OCI-LY7 (cell line): Measurements from ENCODE around the gene INSC. TPM values are rescaled to one million over a fixed set of nuclear protein-coding genes. Genes with fewer than 3 reads are reported as not detected.

Experiments used
- BruUV-seq: library from RNA; stranded (reverse); fragments of 400-500 nt; replicated peaks from 2 replicates; lab custom pipeline; 2021; lab: Mats Ljungman, UMichigan
- CTCF ChIA-PET: fragments of 300-600 bp; sonication (Branson Sonifier 250); formaldehyde crosslinking; loops from one replicate; lab custom pipeline; 2022; ENCODE audit warnings: antibody characterized with exemption; ENCODE audit not compliant: unreplicated experiment; lab: Charles Lee
- POLR2A ChIA-PET: fragments of 300-600 bp; sonication (Branson Sonifier 250); formaldehyde crosslinking; loops from one replicate; lab custom pipeline; 2022; ENCODE audit warnings: antibody characterized with exemption; lab: Charles Lee
- DNase-seq: peaks from one replicate; pipeline ENCODE4 v3.0.0-alpha.2; 2015; ENCODE audit warnings: low spot score
- H2AFZ ChIP-seq: fragments of 200-600 bp; sonication (generic), shearing (Covaris generic); 2 replicates; pipeline ENCODE4 v1.6.1; 2014; ENCODE audit warnings: mild to moderate bottlenecking, antibody characterized with exemption, low read length, moderate library complexity
- H3K27ac ChIP-seq: fragments of 200-600 bp; sonication (generic); 2 replicates; pipeline ENCODE4 v1.5.1; 2014; ENCODE audit warnings: mixed run types, low read depth, mild to moderate bottlenecking, moderate library complexity, low read length, inconsistent platforms; ENCODE audit not compliant: poor library complexity, severe bottlenecking
- H3K36me3 ChIP-seq: fragments of 200-600 bp; sonication (generic); 2 replicates; pipeline ENCODE4 v1.6.1; 2014; ENCODE audit warnings: mild to moderate bottlenecking, antibody characterized with exemption, low read length, moderate library complexity, mixed read lengths; ENCODE audit not compliant: insufficient read depth
- H3K4me1 ChIP-seq: fragments of 200-600 bp; sonication (generic); 2 replicates; pipeline ENCODE4 v1.5.1; 2014; ENCODE audit warnings: mild to moderate bottlenecking, low read length; ENCODE audit not compliant: insufficient read depth, poor library complexity, severe bottlenecking
- H3K4me2 ChIP-seq: fragments of 200-600 bp; sonication (generic); 2 replicates; pipeline ENCODE4 v1.6.1; 2014; ENCODE audit warnings: mild to moderate bottlenecking, low read length
- H3K4me3 ChIP-seq: fragments of 200-600 bp; sonication (generic); 2 replicates; pipeline ENCODE4 v1.5.1; 2014; ENCODE audit warnings: mild to moderate bottlenecking, low read depth, low read length; ENCODE audit not compliant: poor library complexity, severe bottlenecking
- H3K79me2 ChIP-seq: fragments of 200-600 bp; sonication (generic); 2 replicates; pipeline ENCODE4 v1.6.1; 2016; ENCODE audit warnings: low read depth, mild to moderate bottlenecking, low read length, moderate library complexity, mixed read lengths; ENCODE audit not compliant: insufficient read depth
- H3K9me2 ChIP-seq: fragments of 200-600 bp; sonication (generic); 2 replicates; pipeline ENCODE4 v1.6.1; 2016; ENCODE audit warnings: mild to moderate bottlenecking, low read length, mixed read lengths; ENCODE audit not compliant: insufficient read depth
- H3K9me3 ChIP-seq: fragments of 200-600 bp; sonication (generic); 2 replicates; pipeline ENCODE4 v1.6.1; 2014; ENCODE audit warnings: mild to moderate bottlenecking, mixed run types, low read length, mixed read lengths
- H4K20me1 ChIP-seq: fragments of 200-600 bp; sonication (generic); 2 replicates; pipeline ENCODE4 v1.6.1; 2014; ENCODE audit warnings: mild to moderate bottlenecking, antibody characterized with exemption, low read length, moderate library complexity, mixed read lengths; ENCODE audit not compliant: insufficient read depth
- CTCF ChIP-seq: fragments of 200-600 bp; sonication (generic); conservative IDR thresholded peaks from 2 replicates; pipeline ENCODE4 v1.5.1; 2014; ENCODE audit warnings: mild to moderate bottlenecking, antibody characterized with exemption, low read length, moderate library complexity, mixed read lengths
- EZH2phosphoT487 ChIP-seq: fragments of 200-600 bp; sonication (generic); IDR thresholded peaks from 2 replicates; pipeline ENCODE4 v1.6.1; 2018; ENCODE audit warnings: low read depth, borderline replicate concordance, mild to moderate bottlenecking, mixed run types, antibody characterized with exemption, low read length, moderate library complexity, mixed read lengths
- intact Hi-C: fragments of 100-400 bp; cut with micrococcal nuclease; formaldehyde crosslinking; loops from one replicate; pipeline ENCODE4 v1.10.0; 2022; ENCODE audit not compliant: unreplicated experiment
- total RNA-seq, 2 experiments: library from RNA; depleted of rRNA in 1 of 2; stranded (reverse); fragments of >200 nt in 1 of 2; shearing (Covaris generic) in 1 of 2; gene quantifications; 2 replicates each; pipeline ENCODE4 v1.2.3, GENCODE V29; 2014 to 2022

INSC gene
- total RNA-seq, 2 experiments from 2014 or later = not detected

GRCh38 chr11:15072551-15073143 is 42.1 kb upstream of the INSC start:
- Histone ChIP-seq H3K4me1 (no peaks in the 10 kb centered on the region), H3K4me3 (no peak overlapping the region), H3K79me2 (no peaks in the 10 kb centered on the region), H3K36me3 (no peaks in the 10 kb centered on the region), H3K9me3 (no peaks in the 10 kb centered on the region), H3K27ac (no peak overlapping the region), H4K20me1 (no peaks in the 10 kb centered on the region), H3K9me2 (no peaks in the 10 kb centered on the region), H3K4me2 (no peak overlapping the region), H2AFZ (no peak overlapping the region)
- BruUV-seq = no TSS peak
- ChIA-PET POLR2A (interaction anchor here (0.6 kb wide), 1 partner anchor 584 kb away, joined by 3 read pairs; no protein-coding TSS in a partner anchor), CTCF (no interaction called here)
- intact Hi-C loops = loop anchor here (10.0 kb wide), 1 partner anchor 278 kb away; no protein-coding TSS in a partner anchor
- TF ChIP-seq EZH2phosphoT487 (no peak), CTCF (no peak)
- no peak for DNase-seq

- ChIA-PET CTCF (interaction anchor here (0.9 kb wide), 1 partner anchor 23 kb away, joined by 3 read pairs; no protein-coding TSS in a partner anchor), POLR2A (interaction anchor here (0.6 kb wide), 2 partner anchors 481 to 585 kb away, joined by 3 to 6 read pairs; no protein-coding TSS in a partner anchor)
- Histone ChIP-seq H2AFZ (peak within 1 kb of the TSS; percentile 48; the same call in 1 of the 2 replicates), H3K36me3 (no peaks in the 10 kb centered on the region), H3K79me2 (no peaks in the 10 kb centered on the region), H3K9me2 (no peaks in the 10 kb centered on the region), H3K9me3 (no peaks in the 10 kb centered on the region), H3K4me3 (no peak within 1 kb of the TSS), H4K20me1 (no peaks in the 10 kb centered on the region), H3K4me2 (no peak within 1 kb of the TSS), H3K4me1 (no peaks in the 10 kb centered on the region), H3K27ac (no peak within 1 kb of the TSS)
- TF ChIP-seq EZH2phosphoT487 (no peak), CTCF (no peak)
- intact Hi-C loops = loop anchor here (2.0 to 10.0 kb wide), 2 partner anchors 165 to 279 kb away; no protein-coding TSS in a partner anchor
- no TSS peak for BruUV-seq
- no peak for DNase-seq
These were observed 41.1 kb upstream of the INSC start, which contains the start of gene CALCB for GRCh38 chr11:15073361-15074205. Gene CALCB (plus strand): TSS chr11:15073593. CDS start chr11:15074719, 1,126 bp downstream.
